ENCODE data around the gene RUBCN.
"Not testable (repeated sequence)": the region's sequence is repeated elsewhere in the genome, so short reads cannot be mapped to it uniquely, and the experiment has no call there.

RUBCN gene

DNA sequence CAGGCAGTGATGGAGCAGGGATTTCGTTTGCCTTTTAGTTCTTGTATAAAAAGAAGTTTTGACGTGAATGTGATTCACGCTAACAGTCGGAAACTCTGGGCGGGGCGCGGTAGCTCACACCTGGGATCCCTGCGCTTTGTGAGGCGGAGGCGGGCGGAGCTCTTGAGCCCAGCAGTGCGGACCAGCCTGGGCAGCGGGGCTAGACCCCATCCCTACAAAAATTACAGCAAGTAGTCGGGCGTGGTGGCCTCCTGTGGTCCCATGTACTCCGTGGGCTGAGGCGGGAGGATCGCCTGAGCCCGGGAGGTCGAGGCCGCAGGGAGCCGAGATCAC, 81.7 kb downstream of the RUBCN start:
- DNase-seq, result not testable (repeated sequence)

DNA sequence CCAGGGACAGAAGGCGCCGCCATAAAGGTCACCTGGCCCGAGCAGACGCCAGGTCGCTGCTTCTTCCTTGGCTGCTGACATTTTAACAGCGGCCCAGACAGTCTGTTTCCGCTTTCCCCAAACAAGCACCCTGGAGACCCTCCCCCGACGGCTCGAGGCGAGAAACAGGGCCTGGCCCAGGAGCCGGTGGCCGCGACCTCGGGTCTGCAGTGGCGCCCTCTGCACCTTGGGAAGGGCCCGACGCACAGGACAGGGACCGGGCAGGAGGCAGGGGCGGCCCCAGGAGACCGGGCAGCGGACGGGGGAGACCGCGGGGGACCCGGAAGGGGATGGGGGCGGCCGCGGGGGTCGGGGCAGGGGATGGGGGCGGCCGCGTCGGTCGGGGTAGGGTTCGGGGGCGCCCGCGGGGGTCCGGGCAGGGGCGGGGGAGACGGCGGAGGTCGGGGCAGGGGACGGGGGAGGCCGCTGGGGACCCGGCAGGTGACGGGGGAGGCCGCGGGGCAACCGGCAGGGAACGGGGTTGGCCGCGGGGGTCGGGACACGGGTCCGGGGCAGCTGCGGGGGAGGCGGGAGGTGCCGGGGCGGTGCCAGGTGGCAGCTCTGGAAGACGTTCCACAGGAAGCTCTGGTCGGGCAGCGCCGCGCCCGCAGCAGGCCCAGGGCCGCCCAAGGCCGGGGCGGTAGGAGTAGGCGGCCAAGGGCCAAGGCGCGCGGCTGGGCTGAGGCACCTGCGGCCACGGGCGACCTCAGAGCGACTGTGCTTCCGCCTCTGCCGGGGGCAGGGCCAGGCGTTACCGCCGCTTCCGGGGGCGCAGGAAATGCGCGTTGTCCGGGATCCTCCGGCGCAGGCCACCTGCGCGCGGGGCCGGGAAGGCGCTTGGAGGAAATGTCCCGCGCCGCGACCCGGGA, 82.4 kb downstream of the RUBCN start:
- not testable (repeated sequence) for DNase-seq

DNA sequence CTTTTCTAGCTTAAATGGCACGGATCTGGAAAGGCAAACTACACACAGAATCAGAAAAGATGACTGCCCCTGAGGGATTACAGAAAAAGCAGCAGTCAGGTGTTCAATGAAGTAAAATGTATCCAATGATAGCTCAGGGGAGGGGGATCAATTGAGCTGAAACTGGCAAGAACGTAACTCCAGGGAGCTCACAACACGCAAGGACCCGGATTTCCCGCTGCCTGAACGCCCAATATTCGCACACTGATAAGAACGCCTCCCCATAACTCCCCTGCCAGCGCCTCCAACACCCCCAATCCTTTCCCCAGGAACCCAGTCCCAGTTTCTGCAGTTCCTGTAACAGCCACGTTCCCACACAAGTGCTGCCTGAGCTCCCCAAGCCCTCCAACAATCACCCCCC, 83.8 kb downstream of the RUBCN start:
- DNase-seq, result not testable (repeated sequence)

DNA sequence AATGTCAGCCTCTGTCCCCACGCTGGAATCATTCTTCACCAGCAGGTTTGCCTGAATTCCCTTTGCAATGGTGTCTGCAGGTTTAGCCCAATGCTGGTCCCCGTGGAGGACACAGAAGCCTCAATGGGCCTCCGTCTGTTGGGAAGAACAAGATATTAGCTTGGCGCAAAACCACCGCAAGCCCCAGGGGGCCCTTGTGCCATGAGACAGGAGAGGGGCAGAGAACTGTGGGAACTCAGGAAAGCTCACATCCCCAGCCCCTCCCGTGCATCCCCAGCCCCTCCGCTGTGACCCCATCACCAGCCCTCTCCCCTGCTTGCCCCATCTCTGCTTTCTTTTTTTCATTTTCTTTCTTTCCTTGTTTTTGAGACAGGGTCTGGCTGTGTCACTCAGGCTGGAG, 89.1 kb downstream of the RUBCN start:
- not testable (repeated sequence) for DNase-seq

DNA sequence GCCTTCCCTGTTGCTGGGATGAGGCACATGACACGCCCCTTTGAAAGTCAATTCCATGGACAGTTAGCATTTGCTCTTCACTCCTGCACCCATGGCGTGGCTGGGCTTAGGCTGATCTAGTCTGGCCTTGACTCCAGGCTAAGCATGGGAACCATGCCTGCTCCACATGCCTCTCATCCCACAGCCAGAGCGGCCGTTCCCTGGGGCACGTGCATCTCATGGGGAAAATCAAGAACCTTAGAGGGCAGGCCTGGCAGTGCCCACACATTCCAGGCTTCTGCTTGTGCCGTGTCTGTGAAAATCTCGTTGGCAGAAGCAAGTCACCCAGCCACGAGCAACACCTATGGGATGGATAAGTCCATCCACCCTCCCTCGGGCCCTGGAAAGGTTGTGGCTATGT, 89.5 kb downstream of the RUBCN start:
- not testable (repeated sequence) for DNase-seq

DNA sequence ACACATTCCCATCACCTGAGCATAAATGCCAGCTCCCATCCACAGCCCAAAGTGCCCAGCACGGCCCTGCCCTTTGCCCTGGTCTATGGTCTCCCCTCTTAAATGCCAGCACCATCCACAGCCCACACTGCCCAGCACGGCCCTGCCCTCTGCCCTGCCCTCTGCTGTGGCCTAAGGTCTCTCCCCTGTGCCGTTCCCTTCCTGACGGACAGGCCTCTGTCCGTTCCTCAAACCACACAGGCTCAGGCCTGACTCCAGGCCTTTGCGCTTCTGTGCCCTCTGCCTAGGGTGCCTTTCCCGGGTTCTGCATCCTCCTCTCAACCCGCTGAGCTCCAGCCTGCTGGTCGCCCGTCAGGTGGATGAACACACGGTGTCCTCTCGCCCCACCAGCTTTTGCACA, 90.4 kb downstream of the RUBCN start:
- not testable (repeated sequence) for DNase-seq

DNA sequence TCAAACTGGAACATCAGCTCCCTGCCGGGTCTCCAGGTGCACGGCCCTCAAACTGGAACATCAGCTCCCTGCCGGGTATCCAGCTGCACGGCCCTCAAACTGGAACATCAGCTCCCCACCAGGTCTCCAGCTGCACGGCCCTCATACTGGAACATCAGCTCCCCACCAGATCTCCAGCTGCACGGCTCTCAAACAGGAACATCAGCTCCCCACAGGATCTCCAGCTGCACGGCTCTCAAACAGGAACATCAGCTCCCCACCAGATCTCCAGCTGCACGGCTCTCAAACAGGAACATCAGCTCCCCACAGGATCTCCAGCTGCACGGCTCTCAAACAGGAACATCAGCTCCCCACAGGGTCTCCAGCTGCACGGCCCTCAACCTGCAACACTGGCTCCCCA, 99.1 kb downstream of the RUBCN start:
- DNase-seq, result not testable (repeated sequence)

DNA sequence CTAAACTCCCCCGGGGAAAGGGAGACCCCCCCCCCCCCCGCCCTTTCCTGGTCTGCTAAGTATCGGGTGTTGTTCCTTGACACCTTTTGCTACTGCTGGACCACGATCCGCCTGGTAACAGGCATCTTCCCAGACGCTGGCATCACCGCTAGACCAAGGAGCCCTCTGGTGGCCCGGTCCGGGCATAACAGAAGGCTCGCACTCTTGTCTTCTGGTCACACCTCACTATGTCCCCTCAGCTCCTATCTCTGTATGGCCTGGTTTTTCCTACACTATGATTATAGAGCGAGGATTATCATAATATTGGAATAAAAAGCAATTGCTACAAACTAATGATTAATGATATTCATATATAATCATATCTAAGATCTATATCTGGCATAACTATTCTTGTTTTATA, 104.7 kb downstream of the RUBCN start:
- DNase-seq, result not testable (repeated sequence)

DNA sequence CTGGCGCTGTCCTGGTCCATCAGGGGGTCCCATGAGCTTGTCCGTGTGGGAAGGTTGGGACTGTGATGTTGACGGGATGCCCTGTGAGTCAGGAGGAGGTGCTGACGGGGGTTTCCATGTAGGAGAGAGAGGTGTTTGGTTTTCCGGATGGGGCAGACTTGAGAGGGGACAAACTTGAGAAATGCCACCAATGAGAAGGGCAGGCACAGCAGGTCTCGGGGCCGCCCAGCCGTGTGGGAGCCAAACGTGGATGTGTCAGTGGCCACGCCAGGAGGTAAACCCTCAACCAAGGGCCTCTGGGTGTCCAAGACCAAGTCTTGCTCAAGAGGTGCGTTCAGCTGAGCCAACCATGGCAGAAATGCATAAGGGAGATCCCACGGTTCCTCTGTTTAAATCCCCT, 105.9 kb downstream of the RUBCN start:
- DNase-seq, result not testable (repeated sequence)

DNA sequence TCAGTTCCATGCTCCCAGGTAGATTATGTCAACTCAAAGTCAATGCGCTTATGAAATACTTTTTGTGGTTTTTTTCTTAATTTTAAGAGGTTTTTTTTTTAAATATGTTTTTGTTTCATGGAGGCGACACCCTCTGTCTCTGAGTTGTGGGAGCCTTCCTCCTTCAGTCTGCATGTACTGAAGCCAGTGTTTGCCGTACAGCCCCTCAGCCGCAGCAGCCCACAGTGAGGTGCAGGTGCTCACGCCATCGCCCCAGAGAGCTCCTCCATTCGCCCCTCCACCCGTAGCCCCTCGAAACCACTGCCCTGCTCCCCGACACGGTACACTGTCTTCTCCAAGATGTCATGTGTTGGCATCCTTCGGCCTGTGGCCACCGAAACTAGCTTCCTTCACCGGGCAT, 107.4 kb downstream of the RUBCN start:
- not testable (repeated sequence) for DNase-seq

DNA sequence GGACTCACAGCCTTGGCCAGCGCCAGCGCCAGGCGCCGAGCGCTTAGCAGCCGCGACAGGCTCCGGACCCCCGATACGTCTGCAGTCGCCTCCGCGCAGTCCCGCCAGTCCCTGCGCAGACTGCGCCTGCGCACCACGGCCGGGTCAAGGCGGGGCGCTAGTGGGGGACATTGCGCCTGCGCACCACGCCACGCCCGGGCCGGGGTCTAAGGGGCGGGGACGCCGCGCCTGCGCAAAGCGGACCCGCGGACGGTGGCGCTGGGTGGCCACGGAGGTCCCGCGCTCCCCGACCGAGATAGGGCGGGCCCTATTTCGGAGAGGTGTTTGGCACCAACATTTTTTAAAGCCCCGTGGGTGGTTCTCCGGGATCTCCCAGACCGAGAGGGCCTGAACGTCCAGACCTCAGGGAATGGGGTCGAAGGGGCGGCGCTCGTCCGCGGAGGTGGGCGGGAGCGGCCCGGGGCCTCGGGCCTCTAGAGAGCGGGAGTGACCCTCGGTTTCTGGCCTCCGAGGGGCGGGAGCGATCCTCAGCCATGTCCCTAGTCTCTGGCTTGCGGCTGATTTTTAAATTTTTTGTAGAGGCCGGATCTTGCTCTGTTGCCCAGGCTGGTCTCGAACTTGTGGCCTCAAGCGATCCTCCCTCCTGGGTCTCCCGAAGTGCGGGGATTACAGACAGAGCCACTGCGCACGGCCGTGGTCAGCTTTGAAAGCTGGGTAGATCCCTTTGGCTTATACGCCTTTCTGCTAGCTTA, 108.8 kb downstream of the RUBCN start:
- DNase-seq, result not testable (repeated sequence)

DNA sequence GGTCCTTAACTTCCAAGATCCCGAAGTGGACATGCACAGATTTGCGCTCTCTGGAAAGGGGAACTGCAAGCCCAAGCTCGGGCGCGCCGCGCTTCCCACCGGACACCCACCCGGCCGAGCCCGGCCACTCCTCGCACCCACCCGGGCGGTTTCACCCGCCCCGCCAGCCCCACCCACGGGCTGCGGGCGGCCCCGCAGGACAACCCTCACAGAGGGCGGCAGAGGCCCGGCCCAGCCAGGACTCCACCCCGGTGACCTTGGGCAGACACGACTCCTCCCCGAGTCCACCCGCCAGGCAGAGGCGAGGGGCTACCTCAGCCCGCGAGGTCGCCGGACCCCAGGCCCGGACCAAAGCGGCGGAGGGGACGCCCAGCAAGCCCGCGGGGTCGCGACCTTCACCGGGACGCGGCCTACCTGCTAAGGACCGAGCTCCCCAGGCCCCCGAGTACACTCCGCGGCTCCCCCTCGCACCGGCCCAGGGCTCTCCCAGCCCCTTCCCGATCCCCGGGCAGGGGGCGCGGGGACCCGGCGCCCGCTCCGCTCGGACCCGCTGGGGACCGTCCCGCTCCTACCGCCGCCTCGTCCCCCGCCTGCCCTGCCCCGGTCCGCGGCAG, 109.4 kb downstream of the RUBCN start:
- DNase-seq, result not testable (repeated sequence)

DNA sequence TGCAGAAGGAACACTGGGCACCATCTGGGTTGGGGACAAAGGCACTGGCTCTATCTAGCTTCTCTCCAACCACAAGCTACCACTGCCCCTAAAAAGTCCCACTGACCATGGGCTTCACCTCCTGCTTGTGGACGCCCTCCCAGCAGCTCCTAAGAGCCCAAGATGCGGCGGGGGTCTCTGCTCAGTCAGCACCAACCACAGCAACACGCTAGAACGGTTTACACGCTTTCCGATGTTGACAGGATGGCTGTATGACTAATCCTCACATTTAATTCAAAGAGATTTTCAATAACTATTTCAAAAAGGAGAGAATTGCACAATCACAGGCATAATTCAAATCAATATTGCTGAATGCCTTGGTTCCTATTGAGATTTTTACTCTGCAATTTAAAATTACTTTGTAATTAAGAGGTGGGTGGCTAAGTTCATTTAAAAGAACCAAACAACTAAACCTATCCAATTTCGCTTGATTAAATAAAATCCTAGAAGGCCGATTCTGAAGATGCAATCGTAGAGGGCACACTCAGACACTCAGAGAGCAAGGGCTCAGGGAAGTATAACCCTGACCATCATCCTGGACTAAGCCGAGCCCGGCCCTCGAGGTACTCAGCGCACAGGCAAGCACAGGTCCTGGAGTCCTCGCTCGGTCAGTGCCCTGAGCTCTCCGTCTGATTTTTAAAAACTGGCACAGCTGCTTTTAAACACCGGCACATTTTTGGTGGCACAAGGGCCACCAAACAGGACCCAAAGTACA, 110.1 kb downstream of the RUBCN start:
- DNase-seq, result not testable (repeated sequence)

DNA sequence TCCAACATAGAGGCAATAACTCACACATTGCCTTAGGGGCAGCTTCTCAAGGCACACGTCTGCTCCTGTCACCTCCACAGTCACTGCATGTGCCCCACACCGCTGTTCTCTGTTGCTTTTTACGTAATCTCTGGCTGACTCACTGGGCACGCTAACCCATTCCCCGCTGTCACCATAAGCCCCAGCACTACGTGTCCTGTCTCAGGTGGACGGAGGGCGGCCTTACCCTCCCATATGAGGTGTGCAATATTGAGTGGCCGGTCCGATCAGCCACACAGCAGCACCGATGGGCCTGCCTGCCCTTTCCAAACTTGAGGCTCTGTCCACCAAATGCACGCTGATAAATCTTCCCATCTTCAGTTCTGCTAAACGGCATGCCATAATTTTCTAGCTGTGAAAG, 115.2 kb downstream of the RUBCN start:
- not testable (repeated sequence) for DNase-seq

All from NCI-H1417 treated with DMSO at 0.1 percent for 48 hours (cell line).